CD4-positive, alpha-beta T cell treated with Interleukin-4 for 4 hours (primary cell): Measurements from ENCODE around the gene SCG3.
A peak's percentile ranks its signal among the peaks of the same experiment; 100 is the strongest.
"Not testable (repeated sequence)": the region's sequence is repeated elsewhere in the genome, so short reads cannot be mapped to it uniquely, and the experiment has no call there.

Source experiments
- DNase-seq: peaks from one replicate; pipeline ENCODE4 v3.0.0-alpha.2; 2020

The SCG3 gene

GRCh38 chr15:51681303-51681963, at the start of gene SCG3:
Gene SCG3, plus strand, starts transcription at chr15:51681503. Its CDS starts 253 bp downstream, at chr15:51681756.
- peak; percentile 25 for DNase-seq

- no peak for DNase-seq
Observed at GRCh38 chr15:51634591-51635198, 46.6 kb upstream of the SCG3 start.

GRCh38 chr15:51641490-51642130, 39.7 kb upstream of the SCG3 start:
- DNase-seq: no peak

- DNase-seq: no peak
Observed at GRCh38 chr15:51642696-51643095, 38.6 kb upstream of the SCG3 start.

- no peak for DNase-seq
Observed at GRCh38 chr15:51647128-51647562, 34.2 kb upstream of the SCG3 start.

GRCh38 chr15:51648101-51648500, 33.2 kb upstream of the SCG3 start:
- DNase-seq: not testable (repeated sequence)

GRCh38 chr15:51648643-51649042, 32.7 kb upstream of the SCG3 start:
- DNase-seq: not testable (repeated sequence)

- peak; percentile 77 for DNase-seq
Observed at GRCh38 chr15:51649659-51650521, 31.4 kb upstream of the SCG3 start.

GRCh38 chr15:51652084-51652668, 29.1 kb upstream of the SCG3 start:
- DNase-seq: no peak

GRCh38 chr15:51655401-51656057, 25.8 kb upstream of the SCG3 start:
- DNase-seq: not testable (repeated sequence)

GRCh38 chr15:51658664-51659063, 22.6 kb upstream of the SCG3 start:
- DNase-seq: no peak

GRCh38 chr15:51661072-51661471, 20.2 kb upstream of the SCG3 start:
- no peak for DNase-seq

GRCh38 chr15:51667478-51667877, 13.8 kb upstream of the SCG3 start:
- no peak for DNase-seq

- DNase-seq: no peak
Observed at GRCh38 chr15:51668446-51668845, 12.9 kb upstream of the SCG3 start.

- no peak for DNase-seq
Observed at GRCh38 chr15:51669381-51669780, 11.9 kb upstream of the SCG3 start.

- DNase-seq: no peak
Observed at GRCh38 chr15:51672155-51672687, 9.1 kb upstream of the SCG3 start.

GRCh38 chr15:51672913-51673857, 8.1 kb upstream of the SCG3 start:
- no peak for DNase-seq

- DNase-seq: no peak
Observed at GRCh38 chr15:51675234-51675633, 6.1 kb upstream of the SCG3 start.

- no peak for DNase-seq
Observed at GRCh38 chr15:51677021-51677420, 4.3 kb upstream of the SCG3 start.

GRCh38 chr15:51677452-51677851, 3.9 kb upstream of the SCG3 start:
- DNase-seq: no peak

- no peak for DNase-seq
Observed at GRCh38 chr15:51678096-51678495, 3.2 kb upstream of the SCG3 start.
